HG03575 (cell line): ENCODE measurements around the gene ALPI.

Source experiments
- ATAC-seq: cut with Tn5 transposase; IDR thresholded peaks from one replicate; pipeline ENCODE4 v1.9.1; 2021; ENCODE audit not compliant: unreplicated experiment, insufficient number of reproducible peaks, low FRiP score; ENCODE audit errors: extremely low read depth

The ALPI gene

DNA sequence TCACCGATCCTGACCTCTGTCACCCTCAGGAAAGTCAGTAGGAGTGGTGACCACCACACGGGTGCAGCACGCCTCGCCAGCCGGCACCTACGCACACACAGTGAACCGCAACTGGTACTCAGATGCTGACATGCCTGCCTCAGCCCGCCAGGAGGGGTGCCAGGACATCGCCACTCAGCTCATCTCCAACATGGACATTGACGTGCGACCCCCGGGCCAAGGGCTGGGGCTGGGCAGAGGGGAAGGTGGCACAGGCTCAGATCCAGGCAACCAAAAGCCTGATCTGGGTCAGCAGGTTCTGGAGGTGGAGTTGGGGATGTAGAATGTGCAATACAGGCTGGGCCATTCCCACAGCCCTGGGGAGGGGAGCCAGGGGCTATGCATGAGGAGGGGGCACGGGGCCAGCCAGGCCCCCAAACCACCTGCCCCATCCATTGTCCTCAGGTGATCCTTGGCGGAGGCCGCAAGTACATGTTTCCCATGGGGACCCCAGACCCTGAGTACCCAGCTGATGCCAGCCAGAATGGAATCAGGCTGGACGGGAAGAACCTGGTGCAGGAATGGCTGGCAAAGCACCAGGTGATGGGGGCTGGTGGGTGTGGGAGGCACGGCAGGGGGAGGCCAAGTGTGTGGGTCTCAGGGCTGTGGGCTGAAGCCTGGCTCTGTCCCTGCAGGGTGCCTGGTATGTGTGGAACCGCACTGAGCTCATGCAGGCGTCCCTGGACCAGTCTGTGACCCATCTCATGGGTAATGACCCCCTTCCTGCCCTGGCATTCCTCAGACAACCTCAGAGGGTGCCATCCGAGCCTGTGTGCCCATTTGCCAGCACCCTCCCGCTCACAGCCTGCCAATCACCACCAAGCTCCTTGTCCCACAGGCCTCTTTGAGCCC is 1.4 kb downstream of the ALPI start:
- ATAC-seq: no peak

DNA sequence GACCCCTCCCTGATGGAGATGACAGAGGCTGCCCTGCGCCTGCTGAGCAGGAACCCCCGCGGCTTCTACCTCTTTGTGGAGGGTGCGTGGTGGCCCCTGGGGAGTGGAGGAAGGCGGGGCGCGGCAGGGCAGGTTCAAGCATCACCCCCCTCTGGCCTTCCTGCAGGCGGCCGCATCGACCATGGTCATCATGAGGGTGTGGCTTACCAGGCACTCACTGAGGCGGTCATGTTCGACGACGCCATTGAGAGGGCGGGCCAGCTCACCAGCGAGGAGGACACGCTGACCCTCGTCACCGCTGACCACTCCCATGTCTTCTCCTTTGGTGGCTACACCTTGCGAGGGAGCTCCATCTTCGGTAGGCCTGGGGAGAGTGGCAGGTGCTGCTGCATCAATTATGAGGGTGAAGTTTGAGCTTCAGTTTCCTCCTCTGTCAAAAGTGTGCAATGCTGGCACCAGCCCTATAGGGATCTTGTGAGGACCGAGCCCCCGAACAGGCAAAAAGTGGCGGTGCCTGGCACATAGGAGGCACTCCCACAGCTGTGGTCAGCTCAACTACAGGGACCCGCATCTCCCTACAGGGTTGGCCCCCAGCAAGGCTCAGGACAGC is 2.2 kb downstream of the ALPI start:
- no peak for ATAC-seq

DNA sequence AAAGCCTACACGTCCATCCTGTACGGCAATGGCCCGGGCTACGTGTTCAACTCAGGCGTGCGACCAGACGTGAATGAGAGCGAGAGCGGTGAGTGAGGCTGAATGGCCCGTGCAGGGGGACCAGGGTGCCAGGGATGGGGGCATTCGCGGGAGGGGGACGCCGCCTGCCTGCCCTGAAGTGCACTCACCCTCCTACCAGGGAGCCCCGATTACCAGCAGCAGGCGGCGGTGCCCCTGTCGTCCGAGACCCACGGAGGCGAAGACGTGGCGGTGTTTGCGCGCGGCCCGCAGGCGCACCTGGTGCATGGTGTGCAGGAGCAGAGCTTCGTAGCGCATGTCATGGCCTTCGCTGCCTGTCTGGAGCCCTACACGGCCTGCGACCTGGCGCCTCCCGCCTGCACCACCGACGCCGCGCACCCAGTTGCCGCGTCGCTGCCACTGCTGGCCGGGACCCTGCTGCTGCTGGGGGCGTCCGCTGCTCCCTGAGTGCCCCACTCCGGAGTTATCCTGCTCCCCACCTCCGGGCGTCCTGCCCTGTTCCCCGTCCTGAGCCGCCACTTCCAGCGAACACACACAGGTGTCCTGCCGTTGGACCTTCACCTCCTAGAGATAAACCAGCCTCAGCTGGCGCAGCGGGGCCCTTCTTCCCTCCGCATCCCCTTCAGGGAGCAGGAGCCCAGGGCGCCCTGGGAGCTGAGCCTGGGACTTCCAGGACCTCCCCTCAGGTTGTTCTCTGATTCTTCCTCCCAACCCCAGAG is 2.9 kb downstream of the ALPI start:
- ATAC-seq: no peak

DNA sequence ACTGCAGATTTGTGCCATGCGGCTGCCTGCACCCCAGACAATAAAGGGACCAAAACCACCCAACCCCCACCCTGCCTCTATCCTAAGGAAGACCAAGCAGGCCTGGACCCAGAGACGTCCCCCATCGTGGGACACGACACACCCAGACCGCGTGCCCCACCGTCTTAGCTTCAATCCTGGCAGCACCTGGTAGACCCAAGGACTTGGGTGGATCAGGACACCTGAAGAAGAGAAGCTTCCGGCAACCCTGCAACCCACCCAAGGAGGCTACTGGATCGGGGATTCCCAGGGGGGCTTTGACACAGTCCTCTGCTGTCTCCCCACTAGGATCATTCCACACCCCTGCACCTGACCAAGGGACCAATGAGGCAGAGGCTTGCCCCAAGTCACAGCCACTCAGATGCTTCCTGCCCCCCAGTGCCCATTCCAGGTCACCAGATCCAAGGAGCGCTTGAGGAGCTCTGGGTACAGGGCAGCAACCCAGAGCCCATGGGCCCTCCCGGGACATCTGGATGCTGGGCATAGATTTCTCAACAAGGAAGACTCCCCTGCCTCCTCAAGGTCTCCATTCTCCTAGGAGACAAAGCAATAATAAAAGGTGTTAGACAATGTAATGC is 3.6 kb downstream of the ALPI start:
- no peak for ATAC-seq

DNA sequence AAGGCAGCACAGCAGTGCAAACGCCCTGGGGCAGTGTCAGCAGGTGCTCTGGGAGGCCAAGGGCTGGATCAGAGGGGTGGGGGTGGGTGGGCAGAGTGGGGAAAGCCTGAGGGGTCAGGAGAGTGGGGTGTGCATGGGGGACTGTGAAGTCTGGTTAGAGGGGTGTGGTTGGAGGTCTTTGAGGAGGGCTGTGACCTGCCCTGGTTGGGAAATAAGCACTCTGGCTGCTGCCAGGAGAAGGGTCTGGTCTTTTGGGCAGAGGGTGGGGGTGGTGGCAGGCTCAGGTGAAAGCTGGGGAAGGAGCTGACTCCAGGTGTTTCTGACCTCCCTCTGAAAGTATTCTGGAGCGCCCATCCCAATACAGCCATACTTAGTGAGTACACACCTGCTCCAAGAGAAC is 4.2 kb downstream of the ALPI start:
- no peak for ATAC-seq

DNA sequence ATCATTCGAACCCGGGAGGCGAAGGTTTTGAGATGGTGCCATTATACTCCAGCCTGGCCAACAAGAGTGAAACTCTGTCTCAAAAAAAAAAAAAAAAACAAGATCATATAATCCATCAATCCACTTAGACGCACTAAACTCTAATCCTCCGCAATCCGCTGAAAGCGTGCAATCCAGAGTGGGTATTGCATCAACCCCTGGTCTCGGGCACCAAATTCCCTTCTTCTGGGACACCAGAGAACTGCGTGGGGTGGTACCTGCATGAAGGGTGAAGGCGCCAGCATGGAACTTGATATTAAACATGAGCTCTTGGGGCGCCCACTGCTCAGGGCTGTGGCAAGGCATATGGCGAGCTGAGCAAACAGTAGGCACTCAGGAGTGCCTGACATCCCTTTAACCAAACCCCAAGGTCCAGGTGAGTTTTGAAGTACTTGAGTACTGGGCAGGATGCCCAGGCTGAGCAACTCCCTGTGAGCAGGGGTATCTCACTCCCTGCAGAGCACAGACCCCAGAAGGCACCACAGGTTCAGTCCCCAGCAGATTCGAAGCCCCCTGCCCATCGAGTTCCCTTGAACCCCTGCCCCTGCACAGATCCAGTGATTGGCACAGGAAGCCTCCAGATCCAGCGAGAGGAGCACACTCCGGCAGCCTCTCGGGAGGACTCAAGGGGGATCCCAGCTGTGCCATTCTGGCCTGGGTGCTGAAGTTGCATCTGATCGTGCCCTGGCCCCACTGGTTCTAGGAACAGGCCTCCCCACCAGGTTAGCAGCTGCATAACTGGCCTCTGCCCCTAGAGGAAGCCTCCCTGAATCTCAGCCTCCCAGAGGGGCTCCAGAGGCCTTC is 8.0 kb downstream of the ALPI start:
- no peak for ATAC-seq

DNA sequence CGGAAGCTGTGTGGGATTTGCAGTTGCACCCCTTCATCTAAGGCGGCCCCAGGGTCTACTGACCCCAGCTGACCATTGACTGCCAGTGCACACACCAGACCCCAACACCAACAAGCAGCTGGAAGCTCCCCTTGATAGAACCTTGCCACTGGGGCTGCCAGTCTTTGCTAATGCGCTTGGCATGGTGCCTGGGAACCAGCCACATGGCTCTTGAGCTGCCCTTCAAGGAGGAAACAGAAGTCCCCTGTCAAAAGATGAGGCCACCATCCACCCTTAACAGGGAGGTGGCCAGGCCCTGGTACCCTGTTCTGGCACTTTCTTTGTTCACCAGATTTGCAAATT is 8.6 kb downstream of the ALPI start:
- ATAC-seq: no peak

DNA sequence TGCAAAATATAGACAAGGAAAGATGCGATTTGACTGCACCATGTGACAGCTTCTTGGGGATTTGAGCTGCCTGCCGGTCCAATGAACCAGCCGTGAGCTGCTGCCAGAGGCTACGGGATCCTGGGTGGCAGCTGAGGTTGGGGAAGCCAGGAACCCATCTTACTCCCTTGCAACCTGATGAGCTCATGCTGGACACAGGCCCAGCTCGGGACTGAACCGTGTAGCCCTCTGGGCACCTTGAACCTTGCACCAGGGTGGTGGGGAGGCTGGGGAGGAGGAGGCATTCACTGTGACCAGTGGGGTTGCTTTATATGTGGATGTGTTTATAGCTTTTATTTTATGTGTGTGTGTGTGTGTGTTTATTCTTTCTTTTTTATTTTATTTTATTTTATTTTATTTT is 9.1 kb downstream of the ALPI start:
- ATAC-seq: no peak

DNA sequence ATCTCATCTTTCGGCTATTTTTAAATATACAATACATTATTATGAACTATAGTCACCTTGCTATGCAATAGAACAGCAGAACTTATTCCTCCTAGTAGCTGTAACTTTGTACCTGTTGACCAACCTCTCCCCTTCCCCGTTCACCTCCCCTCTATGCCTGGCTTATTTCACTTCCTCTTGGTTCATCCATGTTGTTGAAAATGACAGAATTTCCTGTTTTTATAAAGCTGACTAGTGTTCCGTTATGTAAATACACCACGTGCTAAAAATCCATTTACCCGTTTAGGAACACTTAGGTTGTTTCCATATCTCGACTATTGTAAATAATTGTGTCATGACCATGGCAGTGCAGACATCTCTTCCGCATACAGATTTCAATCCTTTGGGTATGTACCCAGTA is 10.3 kb downstream of the ALPI start:
- no peak for ATAC-seq

DNA sequence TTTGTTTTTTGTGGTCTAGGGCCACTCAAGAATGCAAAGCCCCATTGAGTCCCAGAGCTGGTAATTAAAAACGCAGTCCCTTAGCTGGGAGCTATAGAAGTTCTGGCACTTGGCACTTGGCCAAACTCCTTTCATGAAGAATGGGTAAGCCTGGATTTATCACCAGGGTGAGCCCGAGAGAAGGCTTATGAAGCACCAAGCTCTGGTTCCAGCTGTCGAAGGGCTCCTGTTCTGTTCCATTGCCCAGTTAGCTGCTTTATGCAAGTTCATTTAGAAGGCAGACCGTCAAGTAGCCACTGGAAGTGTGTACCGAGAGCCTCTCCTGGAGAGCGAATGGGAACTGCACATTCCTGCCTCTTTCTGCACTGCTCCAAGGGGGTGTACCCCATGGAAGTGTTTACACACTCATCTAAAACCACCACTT is 17.5 kb downstream of the ALPI start:
- no peak for ATAC-seq

DNA sequence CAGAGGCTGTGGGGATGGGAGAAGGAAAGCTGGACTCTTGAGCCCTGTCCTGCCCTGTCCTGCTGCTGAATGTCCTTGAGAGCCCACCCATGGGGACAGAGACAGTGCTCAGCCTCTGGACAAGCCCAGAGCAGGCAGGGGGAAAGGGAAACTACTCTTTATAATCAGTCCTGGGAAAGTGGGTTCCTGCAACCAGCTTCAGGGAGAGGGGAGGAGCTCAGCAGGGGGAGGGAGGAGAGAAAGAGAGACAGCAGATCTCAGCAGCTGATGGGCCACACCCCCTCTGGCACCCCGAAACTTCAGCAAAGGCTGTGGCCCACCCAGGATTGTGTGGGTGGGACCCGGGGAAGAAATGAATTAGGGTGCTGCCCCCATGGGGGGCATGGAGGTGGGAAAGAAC is 20.1 kb downstream of the ALPI start:
- ATAC-seq: no peak

DNA sequence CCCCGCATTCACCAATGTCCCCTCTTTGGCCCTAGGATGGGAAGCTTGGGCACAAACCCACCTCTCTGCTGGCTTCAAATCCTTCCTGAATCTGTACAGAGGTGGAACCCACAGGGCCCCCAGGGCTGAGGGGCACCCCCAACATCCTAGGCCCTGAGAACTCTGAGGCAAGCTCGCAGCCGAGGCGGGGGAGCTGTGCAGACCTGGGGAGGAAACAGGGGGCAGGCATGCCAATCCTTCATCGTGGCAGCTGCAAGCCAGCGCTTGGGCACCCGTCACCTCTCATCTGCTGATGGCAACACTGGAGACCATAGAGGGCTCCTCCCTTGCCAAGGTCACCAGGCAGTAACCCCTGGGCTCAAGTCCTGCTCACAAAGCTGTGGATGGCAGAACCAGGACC is 20.8 kb downstream of the ALPI start:
- ATAC-seq: no peak

DNA sequence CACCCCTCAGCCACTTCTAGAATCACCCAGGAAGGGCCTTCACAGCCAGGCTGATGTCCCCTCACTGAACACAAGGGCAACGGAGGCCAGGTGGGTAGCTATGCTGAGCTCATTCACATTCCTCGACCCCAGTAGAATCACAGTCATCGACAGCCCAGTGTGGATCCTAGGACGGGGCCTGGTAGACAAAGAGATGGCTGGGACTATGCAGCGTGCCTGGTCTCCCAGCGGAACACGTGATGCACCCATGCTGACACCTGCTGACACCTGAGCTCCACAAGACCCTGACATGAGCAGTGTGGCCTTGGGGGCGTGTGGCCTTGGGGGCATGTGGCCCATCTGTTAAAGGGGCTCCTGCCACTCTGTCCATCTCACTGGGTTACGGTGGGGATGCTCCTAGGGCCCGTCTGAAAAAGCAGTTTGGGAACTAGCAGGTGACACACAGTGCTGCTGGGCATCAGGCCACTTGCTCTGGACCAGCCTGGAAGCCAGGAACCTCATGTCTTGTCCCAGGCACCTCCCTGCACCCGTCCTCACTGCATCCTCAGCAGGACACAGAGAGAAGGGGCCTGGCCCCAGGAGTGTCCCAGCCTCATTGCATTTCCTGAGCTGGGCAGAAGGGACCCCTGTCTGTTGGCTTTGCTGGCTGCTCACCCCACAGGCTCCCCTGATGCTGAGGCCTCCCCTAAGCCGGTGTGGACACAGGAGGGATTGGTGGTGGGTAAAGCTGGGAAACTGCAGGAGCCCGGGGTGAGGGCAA is 22.0 kb downstream of the ALPI start:
- no peak for ATAC-seq

DNA sequence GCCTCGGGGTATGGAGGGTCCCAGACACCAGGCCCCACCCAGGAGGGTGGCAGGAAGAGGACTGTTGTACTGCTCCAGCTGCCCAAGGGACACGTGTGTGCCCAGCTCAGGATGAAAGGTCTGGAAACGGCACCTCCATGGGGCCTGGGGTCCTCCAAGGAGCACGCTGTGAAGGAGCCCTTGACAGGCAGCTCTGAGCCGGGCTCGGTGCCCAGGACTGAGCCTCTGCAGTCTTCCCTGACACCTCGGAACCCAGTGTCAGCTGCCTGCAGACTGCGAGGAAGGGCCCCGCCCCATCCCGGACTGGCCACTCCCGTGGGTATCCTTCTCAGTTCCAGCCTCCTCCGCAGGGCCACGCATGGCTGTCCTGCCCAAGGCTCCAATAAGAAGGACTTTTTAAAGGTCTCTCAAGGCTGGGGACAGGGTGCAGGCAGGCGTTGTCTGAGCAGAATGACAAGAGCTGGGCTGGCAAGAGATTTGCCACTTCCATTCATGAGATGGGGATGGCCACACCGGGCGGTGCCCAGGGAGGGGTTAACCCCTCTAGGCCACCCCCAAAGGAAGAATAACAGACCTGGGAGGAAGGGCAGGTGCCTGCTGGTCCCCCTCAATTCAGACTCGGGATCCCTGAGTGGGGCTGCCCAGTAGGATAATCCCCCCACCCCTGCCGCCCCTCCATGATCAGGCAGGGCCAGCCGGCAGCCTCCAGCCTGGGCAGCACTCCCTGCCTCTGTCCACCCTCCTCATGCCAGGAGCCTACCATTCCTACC is 22.8 kb downstream of the ALPI start:
- no peak for ATAC-seq

DNA sequence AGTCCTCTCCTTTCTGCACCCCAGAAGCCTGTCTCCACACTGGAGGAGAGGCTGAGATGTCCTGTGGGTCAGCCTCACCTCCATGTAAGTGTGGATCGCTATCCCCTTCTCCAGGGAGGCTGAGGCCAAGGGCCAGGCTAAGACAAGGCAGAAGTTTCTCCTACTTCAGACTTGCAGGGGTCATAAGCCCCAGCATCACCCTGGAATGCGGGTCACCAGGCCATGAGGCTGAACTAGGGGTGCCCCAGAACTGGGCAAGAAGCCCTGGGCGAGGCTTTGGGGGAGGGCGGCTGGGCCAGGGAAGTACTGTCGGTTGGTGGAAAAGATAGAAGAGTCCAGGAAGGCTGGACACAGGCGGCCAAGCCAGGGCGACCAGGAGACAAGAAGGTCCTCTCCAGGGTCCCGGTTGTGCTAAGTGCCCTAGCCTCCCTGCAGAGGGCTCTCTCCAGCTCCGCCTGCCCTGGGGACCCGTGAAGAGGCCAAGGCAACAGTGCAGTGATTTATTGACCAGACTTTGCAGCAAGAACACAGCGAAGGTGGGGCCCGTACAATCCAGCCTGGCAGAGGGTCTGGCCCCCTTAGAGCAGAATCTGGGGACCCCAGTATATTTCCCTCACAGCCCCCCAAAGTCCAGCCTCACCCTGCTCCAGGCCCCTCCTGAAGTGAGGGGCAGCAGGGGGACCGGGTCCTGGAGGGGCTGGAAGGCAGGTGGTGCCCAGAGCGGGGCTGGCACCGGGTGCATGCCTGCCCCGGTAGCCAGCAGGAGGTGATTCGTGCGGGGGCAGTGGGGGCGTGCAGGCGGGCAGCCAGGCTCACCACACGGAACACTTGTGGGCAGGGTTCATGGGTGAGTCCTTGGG is 23.6 kb downstream of the ALPI start:
- no peak for ATAC-seq
